ENCODE data around the gene CARD10.

The CARD10 gene

GRCh38 chr22:37460684-37461083, 58.5 kb downstream of the CARD10 start:
- no peak for DNase-seq

DNA sequence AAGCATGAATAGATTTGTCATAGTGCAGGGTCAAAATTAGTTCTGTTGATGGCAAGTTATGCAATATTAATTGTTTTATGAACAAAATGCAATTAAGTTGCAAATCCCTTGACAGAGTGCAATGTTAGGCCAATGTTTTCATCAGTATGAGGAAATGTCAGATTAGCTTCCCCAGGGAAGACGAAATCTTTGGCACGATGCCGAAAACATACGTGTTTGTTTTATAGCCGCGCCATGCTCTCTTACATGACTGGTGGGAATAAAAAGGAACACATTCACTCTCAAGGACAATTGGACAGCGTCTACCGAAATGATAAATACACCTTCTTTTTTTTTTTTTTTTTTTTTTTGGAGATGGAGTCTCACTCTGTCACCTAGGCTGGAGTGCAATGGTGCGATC, 60.0 kb downstream of the CARD10 start:
- no peak for DNase-seq

GRCh38 chr22:37457093-37457893, 61.9 kb downstream of the CARD10 start:
- peak; percentile 61 for DNase-seq

GRCh38 chr22:37456346-37456745, 62.9 kb downstream of the CARD10 start:
- no peak for DNase-seq

DNA sequence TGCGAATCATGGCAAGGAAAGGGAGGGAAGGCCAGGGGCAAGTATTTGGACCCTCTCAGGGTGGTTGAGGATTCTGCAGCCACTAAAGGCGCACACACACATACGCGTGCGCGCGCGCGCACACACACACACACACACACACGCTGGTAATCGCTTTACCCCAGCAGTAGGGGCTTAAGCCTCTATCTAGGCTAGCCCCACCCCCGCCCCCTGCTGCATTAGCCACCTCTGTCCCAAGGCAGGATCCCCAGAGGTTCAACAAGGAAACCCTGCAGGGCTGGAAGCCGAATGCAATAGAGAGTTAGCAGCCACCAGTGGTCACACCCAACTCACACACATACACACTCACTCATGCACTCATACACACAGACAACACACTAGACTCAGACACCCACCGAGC, 63.3 kb downstream of the CARD10 start:
- no peak for DNase-seq

- DNase-seq = no peak
Observed at GRCh38 chr22:37454857-37455686, 64.1 kb downstream of the CARD10 start.

GRCh38 chr22:37453696-37454095, 65.5 kb downstream of the CARD10 start:
- DNase-seq = no peak

DNA sequence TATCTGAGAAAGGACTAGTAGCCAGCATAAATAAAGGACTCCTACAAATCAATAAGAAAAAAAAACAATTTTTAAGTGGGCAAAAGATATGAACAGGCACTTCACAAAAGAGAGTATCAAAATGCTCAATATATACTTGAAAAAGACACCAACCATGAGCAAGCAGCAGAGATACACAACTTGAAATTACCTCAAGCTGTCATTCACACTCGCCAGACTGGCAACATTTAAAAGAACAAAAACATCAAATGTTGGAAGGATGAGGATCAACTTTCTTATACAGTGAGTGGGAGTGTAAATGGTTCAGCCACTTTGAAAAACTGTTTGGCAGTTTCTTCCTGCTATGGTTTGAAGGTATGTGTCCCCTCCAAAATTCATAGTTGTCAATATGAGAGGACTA, 68.0 kb downstream of the CARD10 start:
- no peak for DNase-seq

DNA sequence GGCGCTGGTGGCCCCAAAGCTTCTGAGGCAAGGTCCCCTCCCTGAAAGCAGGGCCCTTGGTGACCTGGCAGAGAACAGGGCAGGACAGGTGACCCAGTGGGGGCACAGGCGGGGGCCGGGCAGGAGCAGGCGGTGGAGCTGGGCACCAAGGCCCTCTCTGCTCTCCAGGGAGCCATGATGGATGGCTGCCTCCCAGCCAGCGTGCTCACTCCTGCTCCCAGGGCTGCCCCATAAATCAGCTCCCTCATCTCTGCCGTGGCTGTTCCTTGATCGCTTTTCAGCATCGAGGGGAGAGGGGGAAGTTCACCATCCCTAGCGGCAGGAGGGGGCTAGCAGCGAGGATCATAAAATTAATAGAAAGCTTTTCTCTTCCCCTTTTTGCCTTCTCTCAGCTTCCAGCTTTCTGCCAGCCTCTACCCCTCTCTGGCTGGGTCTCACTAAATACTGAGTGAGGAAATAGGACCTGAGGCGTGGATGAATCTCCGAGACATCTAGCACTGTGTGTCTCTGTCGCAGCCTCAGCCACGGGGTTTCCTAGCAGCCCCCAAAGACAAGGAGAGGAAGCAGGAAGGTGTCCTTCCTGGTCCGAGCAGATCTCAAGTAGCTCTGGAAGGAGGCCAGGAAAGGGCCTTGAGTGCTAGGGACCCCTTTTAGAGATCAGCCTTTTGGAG, 69.7 kb downstream of the CARD10 start:
- DNase-seq = no peak

DNA sequence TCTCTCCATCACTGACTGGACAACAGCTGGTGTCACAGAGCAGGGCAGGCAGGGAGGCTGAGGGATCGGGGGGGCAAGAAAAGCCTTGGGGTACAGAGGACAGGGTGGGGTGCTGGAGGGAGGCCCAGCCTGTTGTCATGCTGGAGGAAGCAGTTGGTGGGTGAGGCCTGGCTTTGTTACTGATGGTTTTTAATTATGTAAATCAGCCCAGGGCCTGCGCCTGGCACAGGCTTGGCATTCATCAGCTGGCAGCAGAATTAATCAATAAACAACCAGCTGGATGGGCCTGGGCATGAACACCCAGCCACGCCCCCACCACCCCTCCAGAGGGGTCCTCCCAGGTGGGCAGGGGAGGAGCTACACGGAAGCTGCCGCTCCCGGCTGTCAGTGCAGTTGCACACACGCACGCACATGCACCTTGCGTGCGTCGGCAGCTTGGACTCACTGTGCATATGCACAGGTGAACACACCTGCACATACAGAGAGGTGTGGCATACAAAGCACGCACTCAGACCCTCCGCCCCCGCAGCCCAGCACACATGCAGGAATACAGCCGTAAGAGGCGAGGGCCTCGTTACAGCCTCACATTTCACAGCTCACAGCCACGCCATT, 70.6 kb downstream of the CARD10 start:
- no peak for DNase-seq

DNA sequence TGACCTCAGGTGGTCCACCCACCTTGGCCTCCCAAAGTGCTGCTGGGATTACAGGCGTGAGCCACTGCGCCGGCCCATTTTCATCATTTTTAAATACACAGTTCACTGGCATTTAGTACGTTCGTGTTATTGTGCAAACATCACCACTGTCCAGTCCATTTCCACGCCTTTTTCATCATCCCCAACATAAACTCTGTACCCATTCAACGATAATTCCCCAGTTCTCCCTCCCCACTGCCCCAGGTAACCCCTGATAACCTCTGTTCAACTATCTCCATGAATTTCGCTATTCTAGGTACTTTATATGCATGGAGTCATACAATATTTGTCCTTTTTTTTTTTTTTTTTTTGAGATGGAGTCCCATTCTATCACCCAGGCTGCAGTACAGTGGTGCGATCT, 73.7 kb downstream of the CARD10 start:
- DNase-seq = no peak

DNA sequence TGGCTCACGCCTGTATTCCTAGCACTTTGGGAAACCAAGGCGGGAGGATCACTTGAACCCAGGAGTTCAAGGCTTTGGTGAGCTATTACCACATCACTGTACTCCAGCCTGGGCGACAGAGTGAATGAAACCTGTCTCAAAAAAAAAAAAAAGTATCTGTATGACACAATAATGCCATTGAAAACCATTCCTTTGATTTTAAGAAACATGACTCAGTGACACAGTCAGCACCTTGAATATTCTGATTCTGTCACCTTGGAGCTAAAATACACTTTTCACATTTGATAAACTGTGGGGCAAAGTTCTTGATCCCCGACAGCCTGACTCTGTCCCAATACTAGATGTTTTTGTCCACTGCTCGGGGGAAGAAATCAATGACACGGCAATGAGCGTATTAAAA, 75.2 kb downstream of the CARD10 start:
- DNase-seq = no peak

DNA sequence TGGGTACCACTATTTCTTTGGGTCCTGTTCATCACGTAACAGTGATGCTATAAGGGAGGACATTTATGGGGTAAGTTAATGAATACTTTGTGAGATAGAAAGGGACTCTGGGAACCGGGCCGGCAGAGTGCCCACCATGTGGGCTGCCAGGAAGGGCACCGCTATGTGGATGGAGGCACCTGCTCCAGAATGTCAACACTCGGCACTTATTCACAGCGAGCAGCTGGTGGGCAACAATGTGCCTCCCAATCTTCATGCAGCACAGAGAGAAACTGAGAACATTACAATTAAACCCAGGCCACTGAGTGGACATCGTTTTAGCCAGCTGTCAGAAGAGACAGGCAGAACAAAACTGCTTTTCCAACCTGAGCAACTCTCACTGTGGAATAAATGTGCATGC, 76.1 kb downstream of the CARD10 start:
- no peak for DNase-seq

DNA sequence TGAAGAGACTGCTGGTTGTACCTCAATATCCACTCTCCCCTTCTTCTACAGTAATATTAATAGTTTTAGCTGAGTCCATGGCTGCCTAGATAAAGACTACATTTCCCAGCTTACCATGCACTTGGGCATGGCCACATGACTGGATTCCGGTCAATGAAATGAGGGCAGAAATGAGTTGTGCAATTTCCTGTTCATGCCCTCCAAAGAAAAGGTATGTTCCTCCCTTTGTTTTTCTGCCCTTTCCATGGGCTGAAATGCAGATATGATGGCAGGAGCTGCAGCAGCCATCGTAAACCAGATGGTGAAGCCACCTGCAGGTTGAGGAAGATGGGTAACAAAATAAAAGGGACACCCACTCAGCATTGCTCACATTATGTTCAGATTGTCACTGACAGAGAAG, 76.7 kb downstream of the CARD10 start:
- DNase-seq = peak; percentile 37

- DNase-seq = no peak
Observed at GRCh38 chr22:37442135-37442534, 77.1 kb downstream of the CARD10 start.

GRCh38 chr22:37440875-37441274, 78.3 kb downstream of the CARD10 start:
- DNase-seq = no peak

Measured in 8988T (cell line).